Hepatocyte (in vitro differentiated cells): ENCODE data around the gene KCNN3.

ENCODE experiments used
- EZH2 ChIP-seq: fragments of 200-600 bp; sonication (generic); IDR thresholded peaks from 2 replicates; pipeline ENCODE4 v1.6.1; 2016; ENCODE audit warnings: antibody characterized with exemption, mild to moderate bottlenecking, borderline replicate concordance
- EZH2phosphoT487 ChIP-seq: fragments of 200-600 bp; sonication (generic); IDR thresholded peaks from one replicate; pipeline ENCODE4 v1.6.1; 2018; ENCODE audit warnings: antibody characterized with exemption, mild to moderate bottlenecking, low read depth, moderate library complexity; ENCODE audit not compliant: unreplicated experiment, severe bottlenecking
- TF ChIP-seq, protein P1 (sequence below): fragments of 200-600 bp; sonication (generic); IDR thresholded peaks from 2 replicates; pipeline ENCODE4 v1.5.1; 2016; ENCODE audit warnings: antibody characterized with exemption, mild to moderate bottlenecking; ENCODE audit not compliant: poor library complexity

DNA sequence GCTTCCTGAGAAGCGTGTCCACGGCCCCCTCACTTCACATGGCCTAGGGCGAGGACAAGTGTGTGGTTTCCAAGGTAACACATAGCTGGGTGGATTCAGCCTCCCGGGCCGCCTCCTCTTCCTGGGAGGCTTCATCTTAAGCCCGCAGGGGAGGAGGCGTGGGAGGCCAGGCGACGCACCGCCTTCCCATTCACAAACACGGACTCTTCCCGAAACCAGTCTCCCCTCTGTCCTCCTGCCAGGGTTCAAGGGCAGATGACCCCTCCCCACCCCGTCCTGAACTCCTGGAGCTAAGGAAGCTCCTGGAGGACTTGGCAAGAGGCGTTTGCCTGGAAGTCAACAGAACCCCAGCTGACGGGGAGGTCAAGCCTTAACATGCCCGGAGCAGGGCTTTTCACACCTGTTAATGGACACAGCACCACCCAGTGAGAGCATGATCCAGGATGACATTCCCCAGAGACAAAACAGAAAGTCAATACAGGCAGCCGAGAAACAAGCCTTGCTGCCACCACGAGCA lies 56.7 kb downstream of the KCNN3 start:
- TF ChIP-seq, protein P1, sequence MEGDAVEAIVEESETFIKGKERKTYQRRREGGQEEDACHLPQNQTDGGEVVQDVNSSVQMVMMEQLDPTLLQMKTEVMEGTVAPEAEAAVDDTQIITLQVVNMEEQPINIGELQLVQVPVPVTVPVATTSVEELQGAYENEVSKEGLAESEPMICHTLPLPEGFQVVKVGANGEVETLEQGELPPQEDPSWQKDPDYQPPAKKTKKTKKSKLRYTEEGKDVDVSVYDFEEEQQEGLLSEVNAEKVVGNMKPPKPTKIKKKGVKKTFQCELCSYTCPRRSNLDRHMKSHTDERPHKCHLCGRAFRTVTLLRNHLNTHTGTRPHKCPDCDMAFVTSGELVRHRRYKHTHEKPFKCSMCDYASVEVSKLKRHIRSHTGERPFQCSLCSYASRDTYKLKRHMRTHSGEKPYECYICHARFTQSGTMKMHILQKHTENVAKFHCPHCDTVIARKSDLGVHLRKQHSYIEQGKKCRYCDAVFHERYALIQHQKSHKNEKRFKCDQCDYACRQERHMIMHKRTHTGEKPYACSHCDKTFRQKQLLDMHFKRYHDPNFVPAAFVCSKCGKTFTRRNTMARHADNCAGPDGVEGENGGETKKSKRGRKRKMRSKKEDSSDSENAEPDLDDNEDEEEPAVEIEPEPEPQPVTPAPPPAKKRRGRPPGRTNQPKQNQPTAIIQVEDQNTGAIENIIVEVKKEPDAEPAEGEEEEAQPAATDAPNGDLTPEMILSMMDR = no peak
- TF ChIP-seq EZH2phosphoT487 (no peak), EZH2 (no peak)
